Measurements from ENCODE around the gene RHOU. TPM values are rescaled to one million over a fixed set of nuclear protein-coding genes. Genes with fewer than 3 reads are reported as not detected.

Gene RHOU
- total RNA-seq, 1 experiment from 2014 or later = 6.5 TPM

DNA sequence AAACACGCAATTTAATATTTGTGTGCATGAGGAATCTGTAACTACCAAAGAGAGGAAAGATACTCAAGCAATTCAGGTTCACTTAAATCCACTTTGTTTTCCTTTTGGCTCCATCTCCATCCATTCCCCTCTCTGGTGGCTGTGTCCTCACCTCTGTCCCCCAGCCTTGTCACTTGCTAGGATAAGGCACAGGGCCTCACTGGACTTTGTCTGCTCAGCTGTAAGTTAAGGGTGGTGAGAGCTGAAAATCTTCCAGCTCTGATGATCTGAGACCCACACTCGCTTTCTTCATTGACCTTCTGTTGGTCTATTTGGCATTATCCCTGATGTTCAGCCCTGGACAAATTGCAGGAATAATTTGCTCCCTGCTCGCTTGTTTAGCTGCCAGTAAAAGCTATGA, 56.5 kb downstream of the RHOU start:
- TF ChIP-seq CTCF (IDR thresholded peaks at IDR 0.05; ENCODE audit: unreplicated experiment) = no peak
- Mint-ChIP-seq H3K4me1 (ENCODE audit: low read depth, unreplicated experiment) (no peaks in the 10 kb centered on the region), H3K36me3 (ENCODE audit: insufficient read depth, unreplicated experiment) (no peaks in the 10 kb centered on the region), H3K27me3 (ENCODE audit: unreplicated experiment) (peaks cover 13% of the 10 kb centered on the region), H3K4me3 (ENCODE audit: low read depth, unreplicated experiment) (no peak overlapping the region), H3K27ac (ENCODE audit: unreplicated experiment) (no peak overlapping the region), H3K9me3 (ENCODE audit: low read depth, unreplicated experiment) (peaks cover 7% of the 10 kb centered on the region)
- DNase-seq = no peak
- BruUV-seq (replicated peaks) = no TSS peak
- intact Hi-C loops (cut with micrococcal nuclease; ENCODE audit: unreplicated experiment) = no loop called here
- CTCF ChIA-PET = no interaction called here

- no peak for TF ChIP-seq CTCF (IDR thresholded peaks at IDR 0.05; ENCODE audit: unreplicated experiment)
- no peak for DNase-seq
- intact Hi-C loops (cut with micrococcal nuclease; ENCODE audit: unreplicated experiment) = no loop called here
- Mint-ChIP-seq H3K27me3 (ENCODE audit: unreplicated experiment) (peaks cover 12% of the 10 kb centered on the region), H3K9me3 (ENCODE audit: low read depth, unreplicated experiment) (peaks cover 7% of the 10 kb centered on the region), H3K27ac (ENCODE audit: unreplicated experiment) (no peak overlapping the region), H3K36me3 (ENCODE audit: insufficient read depth, unreplicated experiment) (no peaks in the 10 kb centered on the region), H3K4me1 (ENCODE audit: low read depth, unreplicated experiment) (no peaks in the 10 kb centered on the region), H3K4me3 (ENCODE audit: low read depth, unreplicated experiment) (no peak overlapping the region)
- no TSS peak for BruUV-seq (replicated peaks)
- CTCF ChIA-PET = interaction anchor here (0.6 kb wide), 1 partner anchor 45 kb away, joined by 3 read pairs; no protein-coding TSS in a partner anchor
Measured at GRCh38 chr1:228792601-228793000, 57.3 kb downstream of the RHOU start.

GRCh38 chr1:228793032-228793431, 57.8 kb downstream of the RHOU start:
- H3K27ac Mint-ChIP-seq (ENCODE audit: unreplicated experiment) = no peak overlapping the region
- H3K4me3 Mint-ChIP-seq (ENCODE audit: low read depth, unreplicated experiment) = no peak overlapping the region
- peaks cover 7% of the 10 kb centered on the region for H3K27me3 Mint-ChIP-seq (ENCODE audit: unreplicated experiment)
- no peak for TF ChIP-seq CTCF (IDR thresholded peaks at IDR 0.05; ENCODE audit: unreplicated experiment)
- DNase-seq = no peak
- peaks cover 4% of the 10 kb centered on the region for H3K9me3 Mint-ChIP-seq (ENCODE audit: low read depth, unreplicated experiment)
- no peaks in the 10 kb centered on the region for H3K36me3 Mint-ChIP-seq (ENCODE audit: insufficient read depth, unreplicated experiment)
- intact Hi-C loops (cut with micrococcal nuclease; ENCODE audit: unreplicated experiment) = no loop called here
- CTCF ChIA-PET = interaction anchor here (0.6 kb wide), 1 partner anchor 44 kb away, joined by 3 read pairs; no protein-coding TSS in a partner anchor
- no peaks in the 10 kb centered on the region for H3K4me1 Mint-ChIP-seq (ENCODE audit: low read depth, unreplicated experiment)
- BruUV-seq (replicated peaks) = no TSS peak

- Mint-ChIP-seq H3K36me3 (ENCODE audit: insufficient read depth, unreplicated experiment) (no peaks in the 10 kb centered on the region), H3K27ac (ENCODE audit: unreplicated experiment) (no peak overlapping the region), H3K4me3 (ENCODE audit: low read depth, unreplicated experiment) (no peak overlapping the region), H3K27me3 (ENCODE audit: unreplicated experiment) (no peaks in the 10 kb centered on the region), H3K4me1 (ENCODE audit: low read depth, unreplicated experiment) (no peaks in the 10 kb centered on the region), H3K9me3 (ENCODE audit: low read depth, unreplicated experiment) (no peaks in the 10 kb centered on the region)
- TF ChIP-seq CTCF (IDR thresholded peaks at IDR 0.05; ENCODE audit: unreplicated experiment) = no peak
- intact Hi-C loops (cut with micrococcal nuclease; ENCODE audit: unreplicated experiment) = no loop called here
- BruUV-seq (replicated peaks) = no TSS peak
- no peak for DNase-seq
- CTCF ChIA-PET = no interaction called here
Measured at GRCh38 chr1:228794173-228794572, 58.9 kb downstream of the RHOU start.

All from Calu3 (cell line).